Measurements from ENCODE around the gene CERS6. TPM values are rescaled to one million over a fixed set of nuclear protein-coding genes. Genes with fewer than 3 reads are reported as not detected.

CERS6 gene
- total RNA-seq, 1 donor from 2014 or later = 14.8 TPM

DNA sequence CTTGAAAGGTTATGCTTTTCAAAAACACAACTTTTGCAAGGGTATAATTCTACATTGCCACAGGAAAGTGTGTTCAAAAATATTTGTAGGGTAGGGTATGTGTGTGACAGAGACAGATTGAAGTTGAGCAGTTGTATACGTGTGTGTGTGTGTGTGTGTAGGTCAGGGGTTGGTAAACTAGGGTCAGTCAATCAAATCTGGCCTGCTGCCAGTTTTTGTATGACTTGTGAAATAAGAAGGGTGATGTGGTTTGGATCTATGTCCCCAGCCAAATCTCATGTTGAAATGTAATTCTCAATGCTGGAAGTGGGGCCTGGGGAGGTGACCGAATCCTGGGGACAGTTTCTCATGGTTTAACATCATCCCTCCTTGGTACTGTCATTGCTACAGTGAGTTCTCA, 148.2 kb downstream of the CERS6 start:
- no peak for ATAC-seq

DNA sequence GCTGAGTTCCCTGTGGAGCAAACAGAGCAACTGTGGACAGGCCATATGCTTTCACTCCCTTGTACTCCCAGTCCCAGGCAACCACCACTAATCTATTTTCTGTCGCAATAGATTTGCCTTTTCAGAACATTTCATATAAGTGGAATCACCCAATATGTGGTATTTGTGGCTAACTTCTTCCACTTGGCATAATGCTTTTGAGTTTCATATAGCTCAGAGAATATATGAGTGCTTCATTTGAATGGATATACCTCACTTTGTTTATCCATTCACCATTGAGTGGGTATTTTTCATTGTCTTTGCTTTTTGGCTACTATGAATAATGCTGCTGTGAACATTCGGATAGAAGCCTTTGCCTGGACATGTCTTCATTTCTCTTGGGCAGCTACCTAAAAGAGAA, 151.9 kb downstream of the CERS6 start:
- peak; percentile 39 for ATAC-seq

DNA sequence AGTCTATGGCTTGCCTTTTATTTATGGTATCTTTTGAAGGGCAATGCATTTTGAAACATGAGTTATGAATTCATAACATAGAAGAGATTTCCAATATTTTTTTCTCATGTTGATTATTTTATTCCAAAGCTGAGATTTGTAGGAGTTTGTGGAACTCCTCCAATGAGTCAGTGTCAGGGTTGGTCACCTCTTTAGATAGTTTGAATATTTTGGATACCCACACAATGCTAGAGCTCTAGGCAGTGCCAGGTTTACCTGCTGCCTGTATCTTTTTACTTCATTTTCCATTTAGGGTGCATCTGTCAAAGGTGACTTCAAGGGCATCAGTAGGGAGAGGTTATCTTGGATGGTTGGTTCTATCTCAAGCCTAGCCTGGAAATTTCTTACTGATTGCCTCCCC, 152.7 kb downstream of the CERS6 start:
- ATAC-seq = no peak

DNA sequence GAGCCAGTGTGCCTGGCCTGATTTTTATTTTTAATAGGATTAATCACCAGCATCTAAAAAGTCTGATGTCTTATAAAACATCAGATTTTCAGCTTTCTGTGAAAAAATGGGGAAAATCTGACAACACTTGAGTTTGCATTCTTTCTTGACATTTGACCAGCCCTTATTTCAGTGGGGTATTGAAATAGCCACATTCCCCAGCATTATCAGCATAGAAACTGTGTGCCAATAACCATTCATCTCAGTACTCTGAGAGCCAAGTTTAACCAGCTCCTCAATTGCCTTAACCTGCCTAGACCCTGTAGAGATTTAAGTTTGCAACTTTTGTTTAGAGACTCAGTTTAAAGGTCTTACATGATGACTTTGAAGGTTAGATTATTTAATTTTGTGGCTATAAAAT, 155.0 kb downstream of the CERS6 start:
- ATAC-seq = no peak

DNA sequence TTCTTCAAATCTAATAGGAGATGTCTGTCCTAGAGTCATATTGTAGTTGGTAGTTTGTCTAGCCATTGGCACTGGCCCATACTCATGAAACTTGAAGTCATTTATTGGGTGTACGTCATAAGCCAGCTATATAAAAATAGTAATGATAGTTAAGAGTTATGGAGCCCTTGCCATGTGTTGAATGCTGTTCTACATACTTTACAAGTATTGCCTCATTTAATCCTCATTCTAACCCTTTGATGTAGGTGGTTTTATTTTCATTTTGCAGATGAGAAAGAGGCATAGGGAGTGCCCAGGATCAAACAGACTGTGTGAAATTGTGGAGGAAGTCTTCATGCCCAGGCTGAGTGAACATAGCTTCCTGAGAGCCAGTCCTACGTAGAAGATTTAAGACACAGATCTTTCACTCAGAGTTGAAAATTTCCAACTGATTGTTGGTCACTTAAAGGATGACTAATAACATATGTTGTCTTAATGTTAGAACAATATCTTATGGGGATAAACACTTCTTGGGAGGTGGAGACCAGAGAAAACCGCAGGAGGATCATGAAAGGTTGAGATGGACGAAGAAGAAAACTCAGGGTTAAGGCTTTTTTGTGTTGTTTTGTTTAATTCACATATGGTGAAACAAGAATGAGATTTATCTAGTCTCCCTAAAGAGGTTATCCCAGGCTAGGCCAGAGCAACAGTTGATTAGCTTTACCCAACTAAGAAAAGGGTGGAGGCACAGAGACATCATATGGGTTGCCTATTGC, 156.0 kb downstream of the CERS6 start:
- ATAC-seq = peak; percentile 58

DNA sequence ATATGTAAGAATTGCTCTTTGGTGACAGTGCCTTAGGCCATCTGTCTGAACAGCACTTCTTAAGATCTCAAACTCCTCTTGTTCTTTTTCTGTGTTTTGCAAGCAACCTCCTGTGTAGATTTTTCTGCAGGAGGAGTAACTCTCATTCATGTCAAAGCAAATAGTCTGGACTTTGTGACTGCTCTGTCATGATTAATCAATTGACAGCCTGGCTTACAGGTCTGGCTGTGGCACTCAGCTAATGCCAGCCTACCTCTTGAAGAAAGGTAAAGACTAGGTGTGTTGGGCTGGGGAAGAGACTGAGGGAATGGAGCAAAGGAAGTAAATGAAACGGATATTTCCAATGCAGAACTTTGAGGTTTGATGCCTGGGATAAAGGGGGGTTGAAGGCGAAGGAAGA, 156.6 kb downstream of the CERS6 start:
- peak; percentile 52 for ATAC-seq

DNA sequence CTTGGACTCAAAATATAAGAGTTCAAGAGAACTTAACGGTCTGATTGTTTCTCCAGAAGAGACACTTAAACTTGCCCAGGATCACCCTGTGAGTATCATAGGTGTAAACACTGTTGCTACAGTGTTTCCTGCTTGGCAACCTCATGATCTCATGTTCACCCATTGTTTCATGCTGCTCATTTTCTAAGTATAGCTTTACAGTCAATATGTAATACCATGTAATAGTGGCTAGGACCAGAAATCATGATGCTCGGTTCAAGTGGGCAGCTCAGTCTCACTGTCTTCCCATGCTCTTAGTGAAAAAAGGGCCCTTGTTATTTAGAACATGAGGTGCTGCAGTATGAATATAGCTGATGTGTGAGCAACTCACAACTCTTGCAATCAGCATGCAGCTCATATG, 157.5 kb downstream of the CERS6 start:
- peak; percentile 86 for ATAC-seq

GRCh38 chr2:168614172-168615018, 158.3 kb downstream of the CERS6 start:
- ATAC-seq = peak; percentile 80

DNA sequence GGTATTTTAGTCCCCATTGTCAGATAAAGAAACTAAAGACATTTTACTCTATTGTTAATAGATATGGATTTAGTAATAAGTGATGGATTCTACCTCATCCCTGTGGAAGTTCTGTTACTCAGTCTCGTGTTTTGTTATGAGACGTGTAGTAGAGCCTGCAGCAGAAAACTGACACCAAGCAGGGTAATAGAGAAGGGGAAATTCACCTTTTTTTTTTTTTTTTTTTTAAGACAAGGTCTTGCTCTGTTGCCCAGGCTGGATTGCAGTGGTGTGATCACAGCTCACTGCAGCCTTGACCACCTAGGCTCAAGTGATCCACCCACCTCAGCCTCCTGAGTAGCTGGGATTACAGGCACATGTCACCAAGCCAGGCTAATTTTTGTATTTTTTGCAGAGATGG, 164.5 kb downstream of the CERS6 start:
- ATAC-seq = no peak

GRCh38 chr2:168622559-168622958, 166.5 kb downstream of the CERS6 start:
- no peak for ATAC-seq

GRCh38 chr2:168624028-168624427, 168.0 kb downstream of the CERS6 start:
- no peak for ATAC-seq

- ATAC-seq = no peak
Measured at GRCh38 chr2:168626096-168626495, 170.0 kb downstream of the CERS6 start.

DNA sequence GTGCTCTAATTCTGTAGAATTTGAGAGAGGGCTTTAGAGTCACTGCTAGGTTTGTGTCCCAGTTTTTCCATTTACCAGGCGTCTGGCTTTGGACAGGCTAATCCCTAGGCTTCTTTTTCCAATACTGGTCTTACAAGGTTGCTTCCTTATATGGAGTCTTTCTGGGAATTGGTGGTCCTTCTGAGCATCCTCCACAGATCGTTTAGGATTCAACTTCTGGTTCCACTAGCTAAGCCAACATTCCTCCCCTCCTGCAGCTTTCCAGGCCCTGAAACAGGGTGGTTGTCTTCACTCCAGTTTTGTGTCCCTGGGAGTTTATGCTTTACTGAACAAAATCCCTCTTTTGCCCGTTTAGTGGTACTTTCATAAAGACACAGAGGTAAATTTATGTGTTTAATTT, 170.6 kb downstream of the CERS6 start:
- ATAC-seq = no peak

- no peak for ATAC-seq
Measured at GRCh38 chr2:168632709-168633121, 176.6 kb downstream of the CERS6 start.

- ATAC-seq = no peak
Measured at GRCh38 chr2:168633200-168633599, 177.1 kb downstream of the CERS6 start.

GRCh38 chr2:168633895-168634294, 177.8 kb downstream of the CERS6 start:
- no peak for ATAC-seq

DNA sequence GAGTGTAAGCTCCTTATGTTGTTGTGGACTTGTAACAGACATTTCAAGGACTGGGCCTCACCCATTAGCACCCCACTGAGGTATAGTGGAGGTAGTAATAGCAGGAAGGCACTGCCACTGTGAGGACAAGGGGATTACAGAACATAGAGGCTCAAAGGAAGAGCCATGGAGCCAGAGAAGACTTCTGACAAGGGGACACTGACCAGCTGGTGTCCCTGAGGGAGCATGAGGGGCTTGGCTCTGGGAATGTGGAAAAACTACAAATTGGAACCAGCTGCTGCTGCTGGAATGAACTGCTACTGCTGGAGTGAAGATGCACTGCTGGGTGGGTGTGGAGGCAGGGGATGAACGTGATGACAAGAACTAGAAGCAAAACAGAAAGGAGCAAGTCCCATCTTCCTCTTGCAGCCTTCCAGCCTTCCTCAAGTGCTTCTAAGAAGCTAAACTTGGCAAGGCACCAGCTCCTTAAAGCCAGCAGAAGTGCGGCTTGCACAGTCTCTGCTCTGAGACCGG, 179.0 kb downstream of the CERS6 start:
- ATAC-seq = no peak

- peak; percentile 70 for ATAC-seq
Measured at GRCh38 chr2:168639018-168639417, 182.9 kb downstream of the CERS6 start.

DNA sequence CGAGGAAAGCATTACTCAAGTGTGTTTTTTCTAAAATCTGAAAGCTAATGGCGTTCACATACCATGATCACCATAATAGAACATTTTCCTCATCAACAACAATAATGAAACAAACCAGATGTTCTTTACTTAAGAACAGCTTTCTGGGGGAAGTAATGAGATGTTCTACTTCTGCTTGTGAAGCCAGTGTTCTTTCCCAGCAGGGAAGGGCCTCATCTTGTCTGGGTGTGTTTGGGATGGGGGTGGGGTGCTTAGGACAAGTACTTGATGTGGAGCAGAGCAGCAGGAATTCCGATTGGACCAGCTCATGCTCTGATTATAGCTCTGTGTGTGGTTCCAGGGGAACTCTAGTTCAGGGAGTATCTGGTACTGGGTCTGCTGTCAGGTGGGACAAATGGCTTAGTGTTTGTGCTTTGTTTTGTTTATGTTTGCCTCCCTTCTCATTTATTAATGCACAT, 183.4 kb downstream of the CERS6 start:
- ATAC-seq = peak; percentile 61

DNA sequence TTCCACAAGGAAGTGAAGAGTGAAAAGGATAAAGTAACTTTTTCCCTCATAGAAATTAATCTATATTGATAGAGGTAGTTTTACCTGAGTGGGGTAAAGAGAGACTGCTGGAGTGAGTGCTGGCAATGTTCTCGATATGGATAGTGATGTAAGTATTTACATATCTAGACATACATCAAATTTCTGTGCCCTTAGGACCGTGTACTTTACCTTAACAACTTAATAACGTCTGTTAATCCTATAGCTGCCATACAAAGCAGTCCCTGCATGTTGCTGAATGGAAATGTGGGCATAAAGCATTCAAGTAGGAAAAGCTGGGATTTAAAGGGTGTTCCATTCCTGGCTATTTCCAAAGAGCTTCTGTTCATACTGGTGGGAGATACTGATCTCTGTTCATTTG, 184.0 kb downstream of the CERS6 start:
- no peak for ATAC-seq

GRCh38 chr2:168641636-168642035, 185.6 kb downstream of the CERS6 start:
- no peak for ATAC-seq

DNA sequence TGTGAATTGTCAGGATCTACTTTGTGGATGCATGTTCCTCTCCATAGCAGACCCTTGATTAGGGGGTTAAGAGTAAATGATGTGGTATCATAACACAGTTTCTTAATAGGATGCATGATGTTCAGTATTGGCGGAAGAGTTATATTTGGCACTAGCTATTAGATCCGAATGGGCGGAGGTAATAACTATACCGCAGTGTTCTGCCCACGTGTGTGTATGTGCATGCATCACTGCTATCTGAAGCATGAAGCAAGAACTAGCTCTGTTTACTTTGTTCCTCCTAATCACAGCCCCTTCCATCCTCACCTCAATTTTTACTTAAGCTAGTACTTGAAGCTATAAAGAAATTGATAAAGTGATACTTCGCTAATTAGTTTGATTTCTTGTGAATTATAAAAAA, 186.8 kb downstream of the CERS6 start:
- no peak for ATAC-seq

DNA sequence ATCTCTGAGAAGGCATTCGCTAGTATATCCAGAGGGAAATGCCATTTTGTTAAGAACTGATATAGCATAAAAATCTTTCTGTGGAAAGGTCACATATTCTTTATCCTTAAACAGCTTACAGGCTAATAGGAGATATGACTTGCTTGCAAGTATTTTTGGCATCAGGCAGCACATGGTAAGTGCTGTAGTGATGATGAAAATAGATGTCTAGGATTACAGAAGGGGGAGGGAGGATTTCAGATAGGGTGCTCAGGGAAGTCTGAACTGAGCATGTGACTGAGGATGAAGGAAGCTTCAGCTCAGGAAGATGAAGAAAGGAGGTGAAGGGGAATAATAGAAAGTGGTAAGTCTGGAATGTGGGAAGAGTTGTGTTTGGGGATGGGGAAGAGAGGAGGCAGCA, 187.9 kb downstream of the CERS6 start:
- ATAC-seq = no peak
